DND-41 (cell line): ENCODE measurements around the gene MKNK2.
A peak's percentile ranks its signal among the peaks of the same experiment; 100 is the strongest.

Experiments
- ATAC-seq: fragments of 200-7000 bp; cut with Tn5 transposase; 3 replicates; pipeline ENCODE4 v1.9.1; 2021; ENCODE audit warnings: low read depth; ENCODE audit not compliant: insufficient read depth
- DNase-seq: peaks from one replicate; pipeline ENCODE4 v3.0.0-alpha.2; 2020
- H2AFZ ChIP-seq: 2 replicates; pipeline ENCODE4 v1.6.0; 2012; ENCODE audit warnings: low read depth, low read length
- H3K27ac ChIP-seq: 2 replicates; pipeline ENCODE4 v1.5.1; 2012; ENCODE audit warnings: low read length, inconsistent platforms
- H3K27me3 ChIP-seq: fragments of 200-600 bp; sonication (generic); 2 replicates; pipeline ENCODE4 v1.6.0; 2012; ENCODE audit warnings: low read length, mild to moderate bottlenecking, inconsistent platforms; ENCODE audit not compliant: insufficient read depth, poor library complexity
- H3K36me3 ChIP-seq: 2 replicates; pipeline ENCODE4 v1.5.1; 2012; ENCODE audit warnings: low read length, inconsistent platforms; ENCODE audit not compliant: insufficient read depth
- H3K4me1 ChIP-seq: 2 replicates; pipeline ENCODE4 v1.5.1; 2012; ENCODE audit warnings: mild to moderate bottlenecking, low read length; ENCODE audit not compliant: insufficient read depth
- H3K4me2 ChIP-seq: 2 replicates; pipeline ENCODE4 v1.6.0; 2012; ENCODE audit warnings: mild to moderate bottlenecking, moderate library complexity, low read length, inconsistent platforms; ENCODE audit not compliant: insufficient read depth
- H3K4me3 ChIP-seq, 2 experiments: fragments of 200-600 bp in 1 of 2; shearing (Covaris generic) in 1 of 2; 2 replicates each; pipeline ENCODE4 v1.5.1; 2012 to 2016; ENCODE audit warnings: inconsistent platforms in 2 of 2, low read length in 2 of 2, mild to moderate bottlenecking in 2 of 2, low read depth in 1 of 2, moderate library complexity in 1 of 2
- H3K79me2 ChIP-seq: 2 replicates; pipeline ENCODE4 v1.6.0; 2012; ENCODE audit warnings: low read length, inconsistent platforms; ENCODE audit not compliant: insufficient read depth
- H3K9ac ChIP-seq: 2 replicates; pipeline ENCODE4 v1.6.0; 2012; ENCODE audit warnings: low read depth, mild to moderate bottlenecking, inconsistent platforms, low read length, moderate library complexity
- H3K9me3 ChIP-seq: 2 replicates; pipeline ENCODE4 v1.5.1; 2012; ENCODE audit warnings: low read length, moderate library complexity, mild to moderate bottlenecking, inconsistent platforms; ENCODE audit not compliant: insufficient read depth, severe bottlenecking
- H4K20me1 ChIP-seq: 2 replicates; pipeline ENCODE4 v1.6.0; 2012; ENCODE audit warnings: low read length; ENCODE audit not compliant: insufficient read depth
- EZH2 ChIP-seq: IDR thresholded peaks from 3 replicates; pipeline ENCODE4 v1.6.1; 2012; ENCODE audit warnings: borderline replicate concordance, low read depth, mild to moderate bottlenecking, moderate library complexity, low read length, inconsistent platforms; ENCODE audit not compliant: severe bottlenecking
- TF ChIP-seq, protein P1 (sequence below): IDR thresholded peaks from 2 replicates; pipeline ENCODE4 v1.5.1; 2012; ENCODE audit warnings: borderline replicate concordance, low read length, moderate library complexity, mild to moderate bottlenecking; ENCODE audit not compliant: poor library complexity, severe bottlenecking; ENCODE audit errors: extremely low read depth

Gene MKNK2

GRCh38 chr19:2099054-2099501 lies 48.0 kb upstream of the MKNK2 start:
- peaks cover 62% of the 10 kb centered on the region for H3K36me3 ChIP-seq
- no peak overlapping the region for H2AFZ ChIP-seq
- no peaks in the 10 kb centered on the region for H3K9me3 ChIP-seq
- H3K27ac ChIP-seq = no peak overlapping the region
- DNase-seq = no peak
- no peak for TF ChIP-seq EZH2
- TF ChIP-seq, protein P1, sequence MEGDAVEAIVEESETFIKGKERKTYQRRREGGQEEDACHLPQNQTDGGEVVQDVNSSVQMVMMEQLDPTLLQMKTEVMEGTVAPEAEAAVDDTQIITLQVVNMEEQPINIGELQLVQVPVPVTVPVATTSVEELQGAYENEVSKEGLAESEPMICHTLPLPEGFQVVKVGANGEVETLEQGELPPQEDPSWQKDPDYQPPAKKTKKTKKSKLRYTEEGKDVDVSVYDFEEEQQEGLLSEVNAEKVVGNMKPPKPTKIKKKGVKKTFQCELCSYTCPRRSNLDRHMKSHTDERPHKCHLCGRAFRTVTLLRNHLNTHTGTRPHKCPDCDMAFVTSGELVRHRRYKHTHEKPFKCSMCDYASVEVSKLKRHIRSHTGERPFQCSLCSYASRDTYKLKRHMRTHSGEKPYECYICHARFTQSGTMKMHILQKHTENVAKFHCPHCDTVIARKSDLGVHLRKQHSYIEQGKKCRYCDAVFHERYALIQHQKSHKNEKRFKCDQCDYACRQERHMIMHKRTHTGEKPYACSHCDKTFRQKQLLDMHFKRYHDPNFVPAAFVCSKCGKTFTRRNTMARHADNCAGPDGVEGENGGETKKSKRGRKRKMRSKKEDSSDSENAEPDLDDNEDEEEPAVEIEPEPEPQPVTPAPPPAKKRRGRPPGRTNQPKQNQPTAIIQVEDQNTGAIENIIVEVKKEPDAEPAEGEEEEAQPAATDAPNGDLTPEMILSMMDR = no peak
- ATAC-seq = no peak
- no peaks in the 10 kb centered on the region for H3K27me3 ChIP-seq
- H3K4me1 ChIP-seq = peaks cover 24% of the 10 kb centered on the region
- H4K20me1 ChIP-seq = peaks cover 44% of the 10 kb centered on the region
- peaks cover 32% of the 10 kb centered on the region for H3K79me2 ChIP-seq
- no peak overlapping the region for H3K4me2 ChIP-seq
- H3K9ac ChIP-seq = no peak overlapping the region
- no peak overlapping the region for H3K4me3 ChIP-seq

GRCh38 chr19:2097886-2098327 lies 46.9 kb upstream of the MKNK2 start:
- TF ChIP-seq, protein P1 = no peak
- no peak for TF ChIP-seq EZH2
- H2AFZ ChIP-seq = no peak overlapping the region
- H3K27me3 ChIP-seq = no peaks in the 10 kb centered on the region
- H3K9ac ChIP-seq = peak overlapping the region; percentile 55; the same call in 1 of the 2 replicates
- peaks cover 37% of the 10 kb centered on the region for H3K79me2 ChIP-seq
- peaks cover 36% of the 10 kb centered on the region for H3K4me1 ChIP-seq
- no peak for ATAC-seq
- peak overlapping the region in 1 of 2 experiments; percentile 61; a peak in 2 of 4 replicates for H3K4me3 ChIP-seq
- DNase-seq = no peak
- peak overlapping the region; percentile 95 for H3K4me2 ChIP-seq
- peaks cover 37% of the 10 kb centered on the region for H4K20me1 ChIP-seq
- no peak overlapping the region for H3K27ac ChIP-seq
- H3K9me3 ChIP-seq = no peaks in the 10 kb centered on the region
- H3K36me3 ChIP-seq = peaks cover 61% of the 10 kb centered on the region

GRCh38 chr19:2097203-2097885 lies 46.3 kb upstream of the MKNK2 start:
- Histone ChIP-seq H3K9me3 (no peaks in the 10 kb centered on the region), H3K27me3 (no peaks in the 10 kb centered on the region), H4K20me1 (peaks cover 35% of the 10 kb centered on the region), H3K4me2 (peak overlapping the region; percentile 95), H3K4me3 (peak overlapping the region; percentile 23 to 61; a peak in 3 of 4 replicates), H3K79me2 (peaks cover 43% of the 10 kb centered on the region), H3K27ac (peak overlapping the region; percentile 33; the same call in 1 of the 2 replicates), H3K4me1 (peaks cover 41% of the 10 kb centered on the region), H2AFZ (peak overlapping the region; percentile 71), H3K36me3 (peaks cover 65% of the 10 kb centered on the region), H3K9ac (peak overlapping the region; percentile 55)
- TF ChIP-seq, protein P1 = no peak
- TF ChIP-seq EZH2 = no peak
- DNase-seq (no peak), ATAC-seq (no peak)
